HG03066 (cell line): Measurements from ENCODE around the gene LRRC72.
"Not testable (repeated sequence)": the region's sequence is repeated elsewhere in the genome, so short reads cannot be mapped to it uniquely, and the experiment has no call there.

ENCODE experiments used
- ATAC-seq: cut with Tn5 transposase; IDR thresholded peaks from one replicate; pipeline ENCODE4 v1.9.1; 2021; ENCODE audit warnings: low read depth; ENCODE audit not compliant: unreplicated experiment

Gene LRRC72

GRCh38 chr7:16526742-16527540, at the start of gene LRRC72:
Gene LRRC72, plus strand, starts transcription at chr7:16526825. Its CDS starts 128 bp downstream, at chr7:16526953.
- ATAC-seq = no peak

GRCh38 chr7:16479161-16479560, 47.5 kb upstream of the LRRC72 start:
- ATAC-seq = no peak

- no peak for ATAC-seq
These were observed 47.0 kb upstream of the LRRC72 start for GRCh38 chr7:16479591-16479990.

GRCh38 chr7:16484453-16485158, 42.0 kb upstream of the LRRC72 start:
- ATAC-seq = no peak

GRCh38 chr7:16491148-16491547, 35.5 kb upstream of the LRRC72 start:
- ATAC-seq = no peak

- no peak for ATAC-seq
These were observed 34.0 kb upstream of the LRRC72 start for GRCh38 chr7:16492513-16493062.

- no peak for ATAC-seq
These were observed 33.4 kb upstream of the LRRC72 start for GRCh38 chr7:16493266-16493665.

GRCh38 chr7:16494551-16494950, 32.1 kb upstream of the LRRC72 start:
- ATAC-seq = no peak

- no peak for ATAC-seq
These were observed 31.5 kb upstream of the LRRC72 start for GRCh38 chr7:16494955-16495719.

- no peak for ATAC-seq
These were observed 28.5 kb upstream of the LRRC72 start for GRCh38 chr7:16498122-16498521.

GRCh38 chr7:16502303-16502702, 24.3 kb upstream of the LRRC72 start:
- ATAC-seq = no peak

GRCh38 chr7:16504019-16504418, 22.6 kb upstream of the LRRC72 start:
- ATAC-seq = no peak

- ATAC-seq = not testable (repeated sequence)
These were observed 20.2 kb upstream of the LRRC72 start for GRCh38 chr7:16506422-16506821.

- ATAC-seq = no peak
These were observed 16.8 kb upstream of the LRRC72 start for GRCh38 chr7:16509829-16510228.

GRCh38 chr7:16511314-16511713, 15.3 kb upstream of the LRRC72 start:
- ATAC-seq = no peak

- no peak for ATAC-seq
These were observed 14.5 kb upstream of the LRRC72 start for GRCh38 chr7:16512097-16512496.

- ATAC-seq = no peak
These were observed 12.4 kb upstream of the LRRC72 start for GRCh38 chr7:16514271-16514670.

GRCh38 chr7:16514729-16515128, 11.9 kb upstream of the LRRC72 start:
- no peak for ATAC-seq

- no peak for ATAC-seq
These were observed 10.6 kb upstream of the LRRC72 start for GRCh38 chr7:16515785-16516685.

GRCh38 chr7:16519985-16520384, 6.6 kb upstream of the LRRC72 start:
- not testable (repeated sequence) for ATAC-seq
